NCI-H82 treated with DMSO at 0.1 percent for 48 hours (cell line): ENCODE results near the gene TNFRSF8.
"Not testable (repeated sequence)": the region's sequence is repeated elsewhere in the genome, so short reads cannot be mapped to it uniquely, and the experiment has no call there.

Experiments
- DNase-seq: peaks from one replicate; lab custom pipeline; 2025; ENCODE audit not compliant: unreplicated experiment; lab: John Stamatoyannopoulos, UW

TNFRSF8 gene

GRCh38 chr1:12063141-12064072 lies at the start of gene TNFRSF8:
Gene TNFRSF8, plus strand, starts transcription at chr1:12063303. Its CDS starts 296 bp downstream, at chr1:12063599.
- no peak for DNase-seq

- no peak for DNase-seq
Observed at GRCh38 chr1:12014141-12014991, 48.7 kb upstream of the TNFRSF8 start.

GRCh38 chr1:12015001-12015491 lies 48.1 kb upstream of the TNFRSF8 start:
- DNase-seq: no peak

- no peak for DNase-seq
Observed at GRCh38 chr1:12015499-12015898, 47.6 kb upstream of the TNFRSF8 start.

- no peak for DNase-seq
Observed at GRCh38 chr1:12016182-12016581, 46.9 kb upstream of the TNFRSF8 start.

- no peak for DNase-seq
Observed at GRCh38 chr1:12019858-12020509, 43.1 kb upstream of the TNFRSF8 start.

- no peak for DNase-seq
Observed at GRCh38 chr1:12021616-12022015, 41.5 kb upstream of the TNFRSF8 start.

- no peak for DNase-seq
Observed at GRCh38 chr1:12022036-12022435, 41.1 kb upstream of the TNFRSF8 start.

GRCh38 chr1:12026586-12026985 lies 36.5 kb upstream of the TNFRSF8 start:
- no peak for DNase-seq

GRCh38 chr1:12028248-12028647 lies 34.9 kb upstream of the TNFRSF8 start:
- no peak for DNase-seq

GRCh38 chr1:12028957-12029511 lies 34.1 kb upstream of the TNFRSF8 start:
- no peak for DNase-seq

GRCh38 chr1:12029720-12030339 lies 33.3 kb upstream of the TNFRSF8 start:
- DNase-seq: no peak

- no peak for DNase-seq
Observed at GRCh38 chr1:12031039-12031980, 31.8 kb upstream of the TNFRSF8 start.

- DNase-seq: no peak
Observed at GRCh38 chr1:12032161-12032621, 30.9 kb upstream of the TNFRSF8 start.

GRCh38 chr1:12033441-12033840 lies 29.7 kb upstream of the TNFRSF8 start:
- DNase-seq: not testable (repeated sequence)

- no peak for DNase-seq
Observed at GRCh38 chr1:12034381-12034801, 28.7 kb upstream of the TNFRSF8 start.

- DNase-seq: no peak
Observed at GRCh38 chr1:12035312-12035711, 27.8 kb upstream of the TNFRSF8 start.

- DNase-seq: no peak
Observed at GRCh38 chr1:12037486-12038355, 25.4 kb upstream of the TNFRSF8 start.
